Measurements from ENCODE around the gene ADD3. TPM values are rescaled to one million over a fixed set of nuclear protein-coding genes. Genes with fewer than 3 reads are reported as not detected.
"Not testable (repeated sequence)": the region's sequence is repeated elsewhere in the genome, so short reads cannot be mapped to it uniquely, and the experiment has no call there.

ADD3 gene
- polyA plus RNA-seq, 3 donors: 237 to 296 (median 280) TPM

DNA sequence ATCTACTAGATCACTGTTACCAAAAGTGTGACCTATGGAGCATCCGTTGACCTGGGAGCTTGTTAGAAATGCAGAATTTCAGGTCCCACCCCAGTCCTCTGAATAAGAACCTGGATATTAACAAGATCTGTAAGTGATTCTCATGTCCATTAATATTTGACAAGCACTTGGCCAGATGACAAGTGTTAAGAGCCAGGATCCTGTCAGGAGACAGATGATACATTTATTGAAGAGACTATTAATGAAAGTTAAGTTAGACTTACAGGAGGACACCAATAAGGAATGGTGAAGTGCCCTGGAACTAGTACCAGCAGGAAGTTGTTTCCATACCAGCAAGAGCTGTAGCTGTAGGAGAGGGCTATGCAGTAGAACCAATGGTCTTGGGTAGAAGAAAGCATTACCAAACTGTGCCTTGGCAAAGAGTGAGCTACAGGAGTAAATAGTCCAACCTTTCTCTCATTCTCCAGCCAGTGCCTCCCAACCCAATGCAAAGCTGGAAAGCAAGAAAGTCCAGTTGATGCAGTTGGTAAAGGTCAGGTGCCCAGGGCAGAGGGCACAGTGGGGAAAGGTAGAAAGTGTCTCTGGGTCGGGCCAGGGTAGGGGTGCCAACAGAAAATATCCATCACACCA, 35.3 kb upstream of the ADD3 start:
- no peak for DNase-seq (ENCODE audit: extremely low read depth in 1 of 11, low read depth in 9 of 11, low spot score in 4 of 11)

DNA sequence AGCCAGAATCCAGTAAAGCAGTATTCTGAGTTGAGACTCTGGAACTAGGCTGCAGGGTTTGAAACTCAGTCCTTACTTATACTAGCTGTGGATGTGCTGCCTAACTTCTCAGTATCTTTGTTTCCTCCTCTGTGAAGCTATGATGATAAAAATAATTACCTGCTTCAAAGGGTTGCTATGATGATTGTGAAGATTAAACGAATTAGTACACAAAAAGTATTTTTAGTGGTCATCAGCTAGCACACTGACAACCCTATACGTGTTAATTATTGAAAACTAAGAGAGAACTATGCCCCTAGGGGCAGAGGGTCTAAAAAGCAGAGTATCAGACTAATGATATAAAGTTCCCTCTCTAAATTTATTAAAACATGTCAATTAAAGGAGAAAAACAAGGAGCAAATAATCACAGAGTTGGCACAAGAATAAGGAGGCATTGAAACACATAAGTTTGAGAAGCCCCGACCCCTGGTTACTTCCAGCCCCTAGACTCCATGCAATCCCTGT, 34.4 kb upstream of the ADD3 start:
- no peak for DNase-seq (ENCODE audit: extremely low read depth in 1 of 11, low read depth in 9 of 11, low spot score in 4 of 11)

DNA sequence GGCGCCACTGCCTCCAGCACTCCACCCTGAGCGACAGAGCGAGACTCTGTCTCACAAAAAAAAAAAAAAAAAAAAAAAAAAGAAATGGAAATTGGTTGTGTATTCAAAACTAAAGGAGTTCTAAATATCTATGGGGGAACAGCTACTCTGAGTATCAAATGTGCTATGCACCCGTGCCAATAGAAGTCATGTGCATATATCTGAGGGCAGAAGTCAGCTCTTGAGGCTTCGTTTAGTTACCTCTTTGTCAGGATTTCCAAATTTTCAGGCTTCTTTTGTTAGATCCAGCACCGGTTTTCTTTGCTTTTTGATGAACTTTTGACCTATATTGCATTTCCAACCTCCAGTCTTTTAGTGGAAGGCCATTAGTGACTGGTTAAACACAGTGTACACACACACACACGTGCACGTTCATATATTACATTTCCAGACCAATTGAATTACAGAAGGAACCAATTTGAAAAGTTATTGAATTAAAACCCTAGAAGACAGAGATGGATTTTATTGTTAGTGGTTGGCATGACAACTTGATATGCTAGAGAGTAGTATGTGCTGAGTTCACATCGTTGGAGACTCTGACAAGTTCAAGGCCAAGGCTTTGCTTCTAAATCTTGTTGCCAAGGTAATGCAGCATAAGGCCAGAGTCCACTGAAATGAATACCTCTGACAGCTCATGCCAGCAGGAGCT, 33.1 kb upstream of the ADD3 start:
- peak in 2 of 11 donors; percentile 49 to 56 for DNase-seq (ENCODE audit: extremely low read depth in 1 of 11, low read depth in 9 of 11, low spot score in 4 of 11)

DNA sequence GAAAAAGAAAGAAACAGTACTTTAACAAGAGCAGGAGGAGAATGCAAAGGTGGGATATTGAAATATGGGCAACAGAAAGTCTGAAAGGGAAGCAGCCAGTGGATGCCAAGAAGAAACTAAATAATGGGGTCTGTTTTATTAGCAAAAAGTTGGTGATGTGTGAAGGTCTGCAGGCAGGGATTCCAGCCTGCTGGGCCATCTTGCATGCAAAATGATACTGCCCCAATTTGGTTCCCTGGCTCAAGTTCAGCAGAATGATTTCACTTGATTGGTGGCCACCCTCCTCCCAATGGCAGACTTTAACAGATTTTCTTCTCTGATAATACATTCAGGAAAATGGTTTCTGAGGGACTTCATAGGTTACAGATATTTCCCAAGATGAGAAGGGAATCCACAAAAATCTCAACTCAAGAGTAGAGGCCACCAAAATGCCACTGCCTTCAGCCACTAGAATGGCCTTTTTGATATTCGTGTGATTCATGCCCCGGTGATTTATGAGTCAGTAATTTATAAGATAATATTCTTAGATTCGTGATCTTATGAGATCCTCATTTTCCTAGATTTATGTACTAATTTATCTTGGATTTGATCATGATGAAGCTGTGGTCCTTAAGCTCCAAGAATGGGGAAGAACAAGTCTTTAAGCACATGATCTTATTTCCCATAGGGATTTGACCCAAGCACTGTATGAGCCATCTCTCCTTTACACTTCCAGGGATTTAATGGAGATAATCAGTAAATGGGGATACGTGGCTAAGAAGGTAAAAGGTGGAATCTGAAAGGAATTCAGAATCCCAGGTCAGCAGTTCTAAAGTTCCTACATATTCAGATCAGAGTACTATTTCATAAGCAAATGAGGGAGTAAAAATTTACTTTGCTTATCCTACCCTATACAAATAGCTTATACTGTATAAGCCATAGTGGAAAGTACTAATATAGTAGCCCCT, 32.3 kb upstream of the ADD3 start:
- DNase-seq (ENCODE audit: extremely low read depth in 1 of 11, low read depth in 9 of 11, low spot score in 4 of 11): no peak

DNA sequence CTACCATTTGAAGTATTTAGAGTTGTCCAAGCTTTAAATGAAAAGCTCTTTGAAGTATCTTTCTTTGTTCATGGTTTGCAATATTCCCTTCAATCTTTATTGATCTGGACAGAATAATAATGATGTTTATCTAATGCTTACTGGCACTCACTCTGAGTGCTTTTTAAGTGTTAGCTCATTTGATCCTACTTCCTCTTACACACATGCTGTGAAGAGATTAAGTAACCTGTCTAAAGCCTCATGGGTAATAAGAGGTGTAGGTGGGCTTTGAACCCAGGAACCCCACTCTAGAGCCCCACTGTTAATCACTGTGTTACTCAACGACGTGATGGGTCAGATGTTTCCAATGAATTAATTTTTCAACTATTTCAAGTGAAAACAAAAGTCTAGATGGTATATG, 31.1 kb upstream of the ADD3 start:
- DNase-seq (ENCODE audit: extremely low read depth in 1 of 11, low read depth in 9 of 11, low spot score in 4 of 11): no peak

DNA sequence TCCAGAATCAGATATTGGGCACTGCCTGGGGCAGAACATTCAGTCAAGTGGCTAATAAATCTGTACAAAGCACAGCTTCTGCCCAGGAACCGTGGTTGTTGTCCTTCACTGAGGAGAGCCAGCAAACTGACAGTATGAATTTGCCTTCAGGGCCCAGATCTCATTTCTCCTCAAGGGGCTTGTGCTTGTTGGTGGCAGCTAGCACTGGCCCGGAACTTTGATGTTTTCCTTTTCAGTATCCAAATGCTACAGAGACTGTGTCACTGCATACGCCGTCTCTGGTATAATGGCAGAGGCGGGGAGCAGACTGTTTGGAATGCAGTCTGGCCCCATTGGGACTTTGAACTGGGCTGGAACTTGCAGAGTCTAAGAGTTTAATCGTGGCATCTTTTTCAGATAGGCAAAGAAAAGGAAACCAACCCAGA, 30.4 kb upstream of the ADD3 start:
- DNase-seq (ENCODE audit: extremely low read depth in 1 of 11, low read depth in 9 of 11, low spot score in 4 of 11): peak in 1 of 11 donors; percentile 55

DNA sequence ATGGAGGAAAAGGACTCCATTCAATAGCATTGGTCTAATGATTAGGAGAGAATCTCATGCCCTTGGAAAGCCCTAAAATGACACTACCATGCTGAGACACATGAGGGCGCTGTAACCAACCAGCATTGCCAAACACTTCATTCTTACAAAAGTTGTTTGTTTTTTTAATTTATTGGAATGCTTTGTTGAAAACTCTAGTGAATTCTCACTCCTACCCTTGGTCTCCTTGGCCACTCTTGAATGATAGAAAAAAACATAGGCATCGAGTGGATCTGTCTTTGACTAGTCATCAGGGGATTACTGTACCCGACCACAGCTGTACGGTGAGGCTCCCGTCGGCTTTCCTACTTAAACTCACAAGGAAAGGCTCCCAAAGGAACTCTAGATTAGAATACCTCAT, 29.3 kb upstream of the ADD3 start:
- no peak for DNase-seq (ENCODE audit: extremely low read depth in 1 of 11, low read depth in 9 of 11, low spot score in 4 of 11)

DNA sequence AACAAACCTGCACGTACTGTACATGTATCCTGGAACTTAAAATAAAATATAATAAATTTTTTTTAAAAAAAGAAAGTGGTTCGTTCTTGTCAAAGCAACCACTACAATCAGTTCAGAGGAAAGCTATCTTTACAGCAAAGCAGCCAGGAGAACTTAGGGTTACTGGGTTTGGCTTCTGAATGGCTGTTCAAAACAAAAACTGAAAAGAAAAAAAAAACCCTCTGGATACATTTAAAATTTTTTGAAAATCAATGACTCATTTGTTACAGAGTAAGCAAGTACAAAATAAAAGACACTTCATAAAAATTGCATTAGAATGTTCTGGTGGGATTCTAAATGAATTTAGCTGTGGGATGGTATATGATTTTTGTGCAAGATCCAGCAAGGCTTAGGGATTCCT, 28.6 kb upstream of the ADD3 start:
- DNase-seq (ENCODE audit: extremely low read depth in 1 of 11, low read depth in 9 of 11, low spot score in 4 of 11): no peak

DNA sequence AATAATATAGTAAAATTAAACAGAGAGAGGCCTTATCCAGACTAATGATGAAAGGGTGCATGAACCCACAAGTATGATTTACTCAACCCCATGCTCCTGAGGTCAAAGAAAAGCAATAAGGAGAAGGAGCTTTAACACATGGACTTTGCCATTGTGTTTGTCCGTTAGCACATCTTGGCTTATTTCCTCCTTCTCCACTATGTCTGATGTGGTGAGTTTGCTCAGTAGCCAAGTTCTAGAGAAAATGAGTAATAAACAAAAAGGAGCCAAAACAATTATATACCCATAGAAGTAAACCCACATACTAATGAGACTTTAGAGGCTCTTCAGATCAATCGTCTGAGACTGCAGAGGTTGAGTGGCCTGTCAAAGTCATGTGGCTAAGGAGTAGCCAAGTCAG, 26.1 kb upstream of the ADD3 start:
- no peak for DNase-seq (ENCODE audit: extremely low read depth in 1 of 11, low read depth in 9 of 11, low spot score in 4 of 11)

DNA sequence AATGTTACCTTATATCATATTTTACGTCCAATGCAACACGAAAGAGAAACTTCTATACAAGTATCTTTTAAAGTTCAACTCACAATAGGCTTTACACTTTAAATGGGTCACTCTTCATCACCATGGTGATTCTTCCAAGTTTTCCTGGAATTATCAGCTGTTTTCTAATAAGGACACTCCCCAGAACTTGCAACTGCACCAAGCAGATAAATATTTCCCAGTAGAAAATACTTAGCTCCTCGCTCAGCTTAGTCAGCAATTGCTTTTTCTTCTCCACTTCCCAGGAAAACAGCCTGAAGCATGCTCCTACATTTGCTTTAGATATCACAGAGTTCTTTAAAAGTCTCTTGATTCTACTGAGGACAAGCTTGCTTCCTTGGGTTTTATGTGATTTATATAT, 25.7 kb upstream of the ADD3 start:
- no peak for DNase-seq (ENCODE audit: extremely low read depth in 1 of 11, low read depth in 9 of 11, low spot score in 4 of 11)

DNA sequence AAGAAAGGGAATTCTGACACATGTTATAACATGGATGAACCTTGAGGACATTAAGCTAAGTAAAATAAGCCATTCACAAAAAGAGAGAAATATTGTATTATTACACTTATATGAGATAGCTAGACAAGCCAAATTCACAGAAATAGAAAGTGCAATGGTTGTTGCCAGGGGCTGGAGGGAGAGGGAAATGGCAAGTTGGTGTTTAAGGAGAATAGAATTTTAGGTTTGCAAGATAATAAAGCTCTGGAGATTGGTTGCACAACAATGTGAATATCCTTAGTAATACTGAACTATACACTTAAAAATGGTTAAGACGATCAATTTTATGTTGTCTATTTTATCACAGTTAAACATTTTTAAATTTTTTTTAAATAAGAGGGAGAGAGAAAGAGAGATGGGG, 25.0 kb upstream of the ADD3 start:
- no peak for DNase-seq (ENCODE audit: extremely low read depth in 1 of 11, low read depth in 9 of 11, low spot score in 4 of 11)

DNA sequence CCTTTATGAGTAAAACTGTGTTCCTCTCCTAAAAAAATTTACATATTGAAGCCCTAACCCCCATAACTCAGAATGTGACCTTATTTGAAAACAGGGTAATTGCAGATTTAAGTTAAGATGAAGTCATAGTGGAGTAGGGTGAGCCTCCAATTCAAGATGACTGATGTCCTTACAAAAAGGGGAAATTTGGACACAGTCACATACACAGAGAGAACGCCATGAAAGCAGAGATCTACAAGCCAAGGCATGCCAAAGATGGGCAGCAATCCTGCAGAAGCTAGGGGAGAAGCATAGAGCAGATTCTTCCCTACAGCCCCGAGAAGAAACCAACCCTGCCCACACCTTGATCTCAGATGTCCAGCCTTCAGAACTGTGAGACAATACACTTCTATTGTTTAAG, 23.8 kb upstream of the ADD3 start:
- no peak for DNase-seq (ENCODE audit: extremely low read depth in 1 of 11, low read depth in 9 of 11, low spot score in 4 of 11)

DNA sequence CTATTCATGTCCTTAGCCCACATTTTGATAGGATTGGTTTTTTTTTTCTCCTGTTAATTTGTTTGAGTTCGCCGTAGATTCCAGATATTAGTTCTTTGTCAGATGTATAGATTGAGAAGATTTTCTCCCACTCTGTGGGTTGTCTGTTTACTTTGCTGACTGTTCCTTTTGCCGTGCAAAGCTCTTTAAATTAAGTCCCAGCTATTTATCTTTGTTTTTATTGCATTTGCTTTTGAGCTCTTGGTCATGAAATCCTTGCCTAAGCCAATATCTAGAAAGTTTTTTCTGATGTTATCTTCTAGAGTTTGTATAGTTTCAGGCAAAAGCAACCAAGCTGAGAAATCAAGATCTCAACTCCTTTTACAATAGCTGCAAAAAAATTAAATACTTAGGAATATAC, 22.0 kb upstream of the ADD3 start:
- DNase-seq (ENCODE audit: extremely low read depth in 1 of 11, low read depth in 9 of 11, low spot score in 4 of 11): not testable (repeated sequence)

DNA sequence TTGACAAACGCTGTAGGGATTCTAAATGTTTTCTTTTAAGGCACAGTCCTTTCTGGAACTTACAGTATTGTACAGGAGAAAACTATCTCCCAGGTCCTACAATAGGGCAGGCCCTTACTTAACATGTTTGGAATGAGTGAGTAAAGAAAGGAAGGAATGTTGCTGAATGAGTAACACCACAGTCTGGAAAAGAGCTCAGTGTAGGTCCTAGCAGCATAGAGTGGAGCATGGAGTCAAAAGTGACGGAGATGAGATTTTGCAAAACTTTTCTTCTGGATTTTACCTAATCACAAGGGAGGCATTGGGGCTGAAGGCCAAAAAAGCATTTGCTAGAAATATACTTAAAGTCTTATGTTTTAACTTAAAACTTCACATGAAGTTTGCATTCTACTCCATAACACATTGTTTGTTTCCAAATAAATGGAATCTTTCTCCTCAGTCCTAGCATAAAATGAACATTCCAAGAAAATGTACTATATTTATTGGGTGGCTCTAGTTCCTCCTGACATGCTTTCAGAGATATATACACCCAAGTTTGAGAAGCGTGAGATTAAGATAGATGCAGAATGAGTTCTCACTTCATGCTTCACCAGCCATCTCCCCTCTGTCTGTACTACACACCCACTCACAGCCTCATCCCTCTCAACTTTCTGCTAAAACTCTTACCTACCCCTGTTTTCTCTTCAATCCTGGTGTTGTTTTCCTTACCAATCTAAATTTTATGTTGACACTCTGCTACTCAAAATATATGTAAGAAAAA, 20.2 kb upstream of the ADD3 start:
- no peak for DNase-seq (ENCODE audit: extremely low read depth in 1 of 11, low read depth in 9 of 11, low spot score in 4 of 11)

DNA sequence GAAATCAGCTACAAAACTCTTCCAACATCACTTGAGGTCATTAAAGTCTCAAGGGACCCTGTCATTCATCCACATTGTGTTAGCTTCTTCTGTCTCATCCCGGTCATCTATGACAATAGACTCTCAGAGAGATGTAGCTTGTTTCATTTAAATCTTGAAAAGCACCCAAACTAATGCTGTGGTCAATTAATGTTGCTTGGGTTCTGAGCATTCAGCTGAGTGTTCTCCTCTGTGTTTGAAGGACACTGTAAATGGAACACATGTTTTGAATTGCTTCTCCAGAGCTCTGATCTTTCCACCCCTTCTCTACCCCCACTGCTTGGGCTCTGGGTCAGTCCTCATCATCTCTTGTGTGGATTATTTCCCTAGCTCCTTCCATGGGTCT, 19.6 kb upstream of the ADD3 start:
- no peak for DNase-seq (ENCODE audit: extremely low read depth in 1 of 11, low read depth in 9 of 11, low spot score in 4 of 11)

DNA sequence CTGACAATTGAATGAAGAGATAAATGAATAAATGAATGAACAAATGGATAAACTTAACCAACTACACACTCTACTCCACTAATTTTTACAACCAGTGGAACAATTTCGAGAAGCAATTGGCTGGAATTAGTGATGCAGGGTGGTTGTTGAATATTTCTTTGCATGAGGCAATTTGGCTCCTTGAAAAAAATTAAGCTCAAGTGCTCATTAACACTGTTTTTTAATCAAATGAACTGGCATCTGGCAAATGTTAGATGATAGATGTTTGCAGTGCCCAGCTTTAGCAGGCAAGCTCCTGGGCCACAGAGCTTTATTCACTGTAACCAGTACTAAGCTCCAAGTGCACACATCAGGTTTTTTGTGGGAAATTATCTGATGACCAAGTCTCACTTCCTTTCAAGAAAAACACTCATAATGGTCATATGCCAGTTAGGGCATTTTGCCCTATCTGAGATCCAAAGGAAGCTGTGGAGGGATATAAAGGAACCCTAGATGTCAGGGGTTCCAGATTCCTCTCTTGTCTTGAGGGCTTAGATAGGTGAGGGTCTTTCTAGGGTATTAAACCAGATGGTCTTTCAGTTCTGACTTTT, 16.4 kb upstream of the ADD3 start:
- no peak for DNase-seq (ENCODE audit: extremely low read depth in 1 of 11, low read depth in 9 of 11, low spot score in 4 of 11)

DNA sequence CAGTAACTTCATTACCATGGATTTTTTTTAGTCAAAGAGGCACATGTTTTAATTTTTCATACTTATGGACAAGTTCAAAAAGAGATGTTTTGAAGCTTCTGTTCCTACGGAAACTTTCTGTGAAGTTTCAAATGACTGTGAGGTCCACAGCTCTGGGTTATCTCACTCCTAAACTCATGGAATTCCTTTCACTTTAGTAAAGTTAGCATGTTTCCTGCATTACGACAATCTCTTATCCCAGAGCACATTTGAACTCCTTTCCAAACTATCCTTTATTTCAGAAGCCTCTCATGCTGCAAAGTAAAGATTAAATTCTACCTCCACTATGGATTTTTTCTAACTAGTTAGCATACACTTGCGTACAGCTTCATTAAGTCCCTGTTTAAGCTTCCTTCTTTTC, 15.3 kb upstream of the ADD3 start:
- DNase-seq (ENCODE audit: extremely low read depth in 1 of 11, low read depth in 9 of 11, low spot score in 4 of 11): no peak

DNA sequence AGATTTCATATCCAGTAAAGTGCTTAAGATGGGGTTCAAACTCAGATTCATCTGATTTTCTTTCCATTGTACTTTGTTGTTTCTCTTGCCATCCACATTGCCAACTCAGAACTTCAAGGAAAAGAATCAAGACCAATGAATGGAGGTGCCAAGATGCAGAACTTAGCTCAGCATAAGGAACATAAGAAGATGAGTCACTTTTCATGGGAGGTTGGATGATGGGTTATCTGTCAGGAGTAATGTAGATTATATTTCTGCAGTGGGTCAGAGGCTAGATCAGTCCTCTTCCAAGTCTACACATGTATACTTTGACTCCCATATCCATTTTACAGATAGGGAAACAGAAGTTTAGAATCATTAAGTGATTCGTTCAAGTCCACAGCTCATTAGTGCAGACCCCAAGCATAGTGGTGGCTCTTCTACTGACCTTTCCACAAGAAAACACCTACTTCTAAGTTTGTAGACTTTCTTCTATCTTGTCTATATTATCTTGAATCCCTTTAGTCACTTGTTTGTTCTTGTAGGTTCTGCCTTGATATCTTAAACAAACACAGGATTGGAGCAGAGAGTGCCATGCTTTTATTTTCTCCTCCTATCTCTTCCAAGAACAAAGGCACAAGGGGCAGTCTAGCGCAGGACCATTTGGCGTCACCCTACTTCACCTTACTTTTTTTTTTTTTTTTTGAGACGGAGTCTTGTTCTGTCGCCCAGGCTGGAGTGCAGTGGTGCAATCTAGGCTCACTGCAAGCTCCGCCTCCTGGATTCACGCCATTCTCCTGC, 14.0 kb upstream of the ADD3 start:
- no peak for DNase-seq (ENCODE audit: extremely low read depth in 1 of 11, low read depth in 9 of 11, low spot score in 4 of 11)

All from renal cortex interstitium (tissue), 11 donors.